ENCODE data around the gene WSCD2. TPM values are rescaled to one million over a fixed set of nuclear protein-coding genes. Genes with fewer than 3 reads are reported as not detected.

WSCD2 gene
- total RNA-seq, 1 donor from 2014 or later, result 4.2 TPM

DNA sequence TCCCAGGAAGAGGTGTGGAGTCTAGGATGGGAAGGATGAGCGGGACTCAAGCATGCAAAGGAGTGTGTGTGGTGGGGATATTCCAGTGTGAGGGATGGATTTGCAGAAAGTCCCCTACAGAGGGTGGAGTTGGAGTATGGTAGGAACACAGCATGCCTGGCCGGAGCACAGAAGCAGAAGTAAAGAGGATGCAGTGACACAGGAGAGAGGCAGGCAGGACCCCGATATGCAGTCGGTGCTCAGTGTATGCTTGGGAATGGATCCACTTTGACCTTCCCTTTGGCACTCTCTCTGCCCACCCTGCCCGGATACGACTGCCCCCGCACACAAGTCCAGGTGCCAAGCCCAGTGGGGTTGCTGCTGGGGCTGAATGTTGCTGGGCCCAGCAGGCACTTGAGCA lies 21.3 kb downstream of the WSCD2 start:
- Histone ChIP-seq H3K27me3 (no peaks in the 10 kb centered on the region), H3K4me1 (no peaks in the 10 kb centered on the region), H3K4me3 (no peak overlapping the region), H3K27ac (no peak overlapping the region), H3K36me3 (no peaks in the 10 kb centered on the region), H3K9me3 (no peaks in the 10 kb centered on the region)
- intact Hi-C loops (cut with DNase I), result no loop called here
- no peak for DNase-seq (ENCODE audit: extremely low spot score in 2 of 2)
- TF ChIP-seq, protein P1, sequence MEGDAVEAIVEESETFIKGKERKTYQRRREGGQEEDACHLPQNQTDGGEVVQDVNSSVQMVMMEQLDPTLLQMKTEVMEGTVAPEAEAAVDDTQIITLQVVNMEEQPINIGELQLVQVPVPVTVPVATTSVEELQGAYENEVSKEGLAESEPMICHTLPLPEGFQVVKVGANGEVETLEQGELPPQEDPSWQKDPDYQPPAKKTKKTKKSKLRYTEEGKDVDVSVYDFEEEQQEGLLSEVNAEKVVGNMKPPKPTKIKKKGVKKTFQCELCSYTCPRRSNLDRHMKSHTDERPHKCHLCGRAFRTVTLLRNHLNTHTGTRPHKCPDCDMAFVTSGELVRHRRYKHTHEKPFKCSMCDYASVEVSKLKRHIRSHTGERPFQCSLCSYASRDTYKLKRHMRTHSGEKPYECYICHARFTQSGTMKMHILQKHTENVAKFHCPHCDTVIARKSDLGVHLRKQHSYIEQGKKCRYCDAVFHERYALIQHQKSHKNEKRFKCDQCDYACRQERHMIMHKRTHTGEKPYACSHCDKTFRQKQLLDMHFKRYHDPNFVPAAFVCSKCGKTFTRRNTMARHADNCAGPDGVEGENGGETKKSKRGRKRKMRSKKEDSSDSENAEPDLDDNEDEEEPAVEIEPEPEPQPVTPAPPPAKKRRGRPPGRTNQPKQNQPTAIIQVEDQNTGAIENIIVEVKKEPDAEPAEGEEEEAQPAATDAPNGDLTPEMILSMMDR (IDR thresholded peaks at IDR 0.05), result no peak
- TF ChIP-seq POLR2AphosphoS5 (IDR thresholded peaks at IDR 0.05; ENCODE audit: insufficient read depth in 1 of 2, low read depth in 1 of 2) (no peak), POLR2A (IDR thresholded peaks at IDR 0.05) (no peak)

DNA sequence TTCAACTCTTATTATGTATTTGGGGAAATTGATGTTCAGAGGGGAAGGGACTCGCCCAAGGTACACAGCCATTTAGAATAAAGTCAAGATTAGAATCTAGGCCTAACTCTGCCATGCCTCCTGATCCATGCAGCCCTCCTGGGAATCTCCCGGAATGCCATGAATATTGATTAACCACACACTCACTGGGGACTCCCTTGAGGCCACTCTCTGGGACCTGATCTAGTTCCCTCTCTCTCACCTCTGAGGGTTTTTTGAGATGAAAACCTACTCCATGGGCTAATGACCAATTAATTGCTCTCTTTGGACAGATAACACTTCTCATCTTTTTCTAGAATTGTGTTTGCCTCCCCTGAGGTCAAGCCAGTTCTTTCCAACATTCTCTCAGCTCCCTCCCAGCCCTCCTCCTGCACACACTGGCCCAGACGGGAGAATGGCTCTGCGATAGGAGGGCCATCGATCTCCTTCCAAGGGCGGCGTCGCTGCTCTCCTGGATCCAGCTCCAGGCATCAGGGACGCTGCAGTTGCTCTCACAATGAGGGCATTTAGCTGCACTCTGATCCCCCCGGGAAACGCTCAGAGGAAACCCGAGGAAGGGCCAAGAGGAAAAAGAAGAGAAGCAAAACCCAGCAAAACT lies 22.6 kb downstream of the WSCD2 start:
- TF ChIP-seq POLR2A (IDR thresholded peaks at IDR 0.05), result no peak
- no peak for TF ChIP-seq POLR2AphosphoS5 (IDR thresholded peaks at IDR 0.05; ENCODE audit: insufficient read depth in 1 of 2, low read depth in 1 of 2)
- TF ChIP-seq, protein P1 (IDR thresholded peaks at IDR 0.05), result no peak
- H3K4me1 ChIP-seq, result no peaks in the 10 kb centered on the region
- intact Hi-C loops (cut with DNase I), result no loop called here
- no peaks in the 10 kb centered on the region for H3K9me3 ChIP-seq
- H3K27me3 ChIP-seq, result no peaks in the 10 kb centered on the region
- H3K36me3 ChIP-seq, result no peaks in the 10 kb centered on the region
- no peak overlapping the region for H3K27ac ChIP-seq
- no peak overlapping the region for H3K4me3 ChIP-seq
- DNase-seq (ENCODE audit: extremely low spot score in 2 of 2), result no peak

DNA sequence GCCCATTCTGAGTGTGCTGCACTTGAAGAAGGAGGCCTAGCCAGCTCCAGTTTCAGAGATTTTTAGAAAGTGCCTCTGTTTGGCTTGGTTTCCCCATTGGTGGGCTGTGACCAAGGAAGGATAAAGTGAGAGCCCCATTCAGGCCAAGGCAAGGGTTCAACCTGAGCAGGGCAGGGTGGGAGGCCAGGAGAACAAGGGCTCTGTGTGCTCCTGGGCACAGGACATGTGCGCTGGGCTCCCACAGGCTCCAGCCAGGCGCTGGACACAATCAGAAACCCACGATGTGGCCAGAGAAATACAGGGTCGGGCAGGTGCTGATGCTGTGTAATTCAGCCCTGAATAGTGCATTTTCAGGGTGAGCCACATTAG lies 23.1 kb downstream of the WSCD2 start:
- H3K27ac ChIP-seq, result no peak overlapping the region
- TF ChIP-seq, protein P1 (IDR thresholded peaks at IDR 0.05), result no peak
- no peak for TF ChIP-seq POLR2A (IDR thresholded peaks at IDR 0.05)
- no peak for TF ChIP-seq POLR2AphosphoS5 (IDR thresholded peaks at IDR 0.05; ENCODE audit: insufficient read depth in 1 of 2, low read depth in 1 of 2)
- DNase-seq (ENCODE audit: extremely low spot score in 2 of 2), result no peak
- no peak overlapping the region for H3K4me3 ChIP-seq
- intact Hi-C loops (cut with DNase I), result no loop called here
- H3K4me1 ChIP-seq, result no peaks in the 10 kb centered on the region
- H3K27me3 ChIP-seq, result no peaks in the 10 kb centered on the region
- no peaks in the 10 kb centered on the region for H3K36me3 ChIP-seq
- H3K9me3 ChIP-seq, result no peaks in the 10 kb centered on the region

DNA sequence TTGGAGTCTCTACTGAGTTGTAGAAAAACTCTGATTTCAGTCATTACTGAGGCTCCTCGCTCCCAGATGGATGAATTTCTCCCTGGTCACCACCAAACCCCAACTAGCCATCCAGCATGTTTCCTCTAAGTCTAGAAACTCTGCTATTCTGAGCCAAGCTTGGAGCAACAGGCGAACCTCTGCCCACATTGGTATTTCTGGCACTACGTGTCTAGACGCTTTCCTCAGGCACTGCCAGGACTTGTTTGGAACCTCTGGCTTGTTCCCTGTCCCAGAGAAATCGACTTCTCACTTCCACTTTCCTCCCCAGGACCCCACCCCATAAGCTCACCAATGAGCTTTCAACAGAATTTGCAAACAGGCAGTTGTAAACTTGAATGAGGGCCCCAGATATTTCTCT lies 27.6 kb downstream of the WSCD2 start:
- intact Hi-C loops (cut with DNase I), result no loop called here
- Histone ChIP-seq H3K4me3 (no peak overlapping the region), H3K4me1 (no peaks in the 10 kb centered on the region), H3K27ac (no peak overlapping the region), H3K9me3 (no peaks in the 10 kb centered on the region), H3K27me3 (no peaks in the 10 kb centered on the region), H3K36me3 (no peaks in the 10 kb centered on the region)
- TF ChIP-seq, protein P1 (IDR thresholded peaks at IDR 0.05), result no peak
- no peak for TF ChIP-seq POLR2AphosphoS5 (IDR thresholded peaks at IDR 0.05; ENCODE audit: insufficient read depth in 1 of 2, low read depth in 1 of 2)
- no peak for TF ChIP-seq POLR2A (IDR thresholded peaks at IDR 0.05)
- no peak for DNase-seq (ENCODE audit: extremely low spot score in 2 of 2)

DNA sequence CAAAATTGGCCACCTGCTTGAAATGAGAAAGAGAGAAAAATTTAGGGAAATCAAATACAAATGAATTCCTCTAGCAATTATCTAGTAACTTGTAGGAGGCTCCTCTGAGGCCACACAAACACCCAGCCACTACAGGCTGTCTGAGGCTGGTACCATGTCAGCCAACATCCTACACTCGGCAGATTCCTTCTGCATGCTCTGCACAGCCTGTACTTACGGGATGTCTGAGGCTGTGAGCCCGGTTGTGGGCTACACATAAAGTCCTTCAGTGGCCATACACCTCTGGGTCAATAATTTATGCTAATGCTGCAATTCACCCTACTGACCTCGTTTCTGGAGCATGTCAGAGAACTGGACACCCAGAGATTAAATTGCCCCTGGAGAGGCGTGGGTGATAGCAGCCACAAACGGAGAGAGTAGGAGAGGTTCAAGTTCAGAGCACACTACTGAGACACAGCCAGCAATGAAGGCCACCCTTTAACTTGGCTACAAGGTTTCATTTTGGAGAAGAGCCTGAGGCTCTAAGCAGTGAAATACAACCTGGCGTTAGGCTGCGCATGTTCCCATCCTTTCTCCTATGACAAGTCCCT lies 28.9 kb downstream of the WSCD2 start:
- TF ChIP-seq POLR2A (IDR thresholded peaks at IDR 0.05) (no peak), POLR2AphosphoS5 (IDR thresholded peaks at IDR 0.05; ENCODE audit: insufficient read depth in 1 of 2, low read depth in 1 of 2) (no peak)
- TF ChIP-seq, protein P1 (IDR thresholded peaks at IDR 0.05), result no peak
- no peaks in the 10 kb centered on the region for H3K9me3 ChIP-seq
- no peak for DNase-seq (ENCODE audit: extremely low spot score in 2 of 2)
- no peaks in the 10 kb centered on the region for H3K27me3 ChIP-seq
- intact Hi-C loops (cut with DNase I), result no loop called here
- no peak overlapping the region for H3K4me3 ChIP-seq
- no peak overlapping the region for H3K27ac ChIP-seq
- H3K36me3 ChIP-seq, result no peaks in the 10 kb centered on the region
- H3K4me1 ChIP-seq, result no peaks in the 10 kb centered on the region

Data from vagina (tissue), 2 donors.